HCT116 (cell line): ENCODE results near the gene UNKL.

Experiments used
- ATF3 ChIP-seq: IDR thresholded peaks from 2 replicates; pipeline ENCODE4 v1.6.1; 2012
- CEBPB ChIP-seq: IDR thresholded peaks from 2 replicates; pipeline ENCODE4 v1.6.1; 2012; ENCODE audit warnings: low read depth
- CTCF ChIP-seq, 3 experiments: fragments of 200-600 bp in 1 of 3; sonication (generic) in 1 of 3; IDR thresholded peaks in 2 of 3; conservative IDR thresholded peaks in 1 of 3; 2 replicates each; pipeline ENCODE4 v1.5.1; 2012 to 2017; ENCODE audit warnings: low read depth in 2 of 3, low read length in 2 of 3, antibody characterized with exemption in 1 of 3, borderline replicate concordance in 1 of 3, control low read depth in 1 of 3, mild to moderate bottlenecking in 1 of 3, mixed read lengths in 1 of 3, mixed run types in 1 of 3, moderate library complexity in 1 of 3; ENCODE audit not compliant: insufficient read depth in 1 of 3
- FOSL1 ChIP-seq: IDR thresholded peaks from 2 replicates; pipeline ENCODE4 v1.6.1; 2012; ENCODE audit warnings: low read depth
- POLR2A ChIP-seq: IDR thresholded peaks from 2 replicates; pipeline ENCODE4 v1.7.0; 2011; ENCODE audit warnings: borderline replicate concordance; ENCODE audit not compliant: insufficient read depth, insufficient read length; ENCODE audit errors: extremely low read depth
- RAD21 ChIP-seq: IDR thresholded peaks from 2 replicates; pipeline ENCODE4 v1.6.1; 2012; ENCODE audit warnings: low read depth, mild to moderate bottlenecking
- SP1 ChIP-seq: IDR thresholded peaks from 2 replicates; pipeline ENCODE4 v1.6.1; 2012; ENCODE audit warnings: low read depth
- TCF7L2 ChIP-seq: IDR thresholded peaks from 2 replicates; pipeline ENCODE4 v1.7.0; 2011; ENCODE audit warnings: borderline replicate concordance, inconsistent platforms; ENCODE audit not compliant: insufficient read depth, insufficient read length; ENCODE audit errors: extremely low read depth
- YY1 ChIP-seq: IDR thresholded peaks from 2 replicates; pipeline ENCODE4 v1.6.1; 2011; ENCODE audit warnings: low read length, low read depth, moderate library complexity, mild to moderate bottlenecking; ENCODE audit not compliant: insufficient replicate concordance; ENCODE audit errors: extremely low read depth
- ZNF274 ChIP-seq: fragments of 200-500 bp; sonication (Bioruptor generic); IDR thresholded peaks from 2 replicates; pipeline ENCODE4 v1.6.1; 2014; ENCODE audit warnings: mild to moderate bottlenecking, low read depth, low read length, inconsistent platforms
- TF ChIP-seq, protein P1 (sequence below): IDR thresholded peaks from 2 replicates; pipeline ENCODE4 v1.6.1; 2012

- TF ChIP-seq POLR2A: no peak
- TF ChIP-seq YY1: no peak
- TF ChIP-seq CTCF (IDR thresholded peaks at IDR 0.05 in 2 of 3, conservative IDR thresholded peaks at IDR 0.05 in 1 of 3; ENCODE audit: borderline replicate concordance in 1 of 3, insufficient read depth in 1 of 3, low read depth in 2 of 3, low read length in 2 of 3): no peak
- no peak for TF ChIP-seq ATF3
- no peak for TF ChIP-seq ZNF274
- TF ChIP-seq CEBPB: no peak
- TF ChIP-seq RAD21: no peak
- no peak for TF ChIP-seq FOSL1
- no peak for TF ChIP-seq SP1
- TF ChIP-seq, protein P1, sequence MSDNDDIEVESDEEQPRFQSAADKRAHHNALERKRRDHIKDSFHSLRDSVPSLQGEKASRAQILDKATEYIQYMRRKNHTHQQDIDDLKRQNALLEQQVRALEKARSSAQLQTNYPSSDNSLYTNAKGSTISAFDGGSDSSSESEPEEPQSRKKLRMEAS: no peak
- no peak for TF ChIP-seq TCF7L2
Measured at GRCh38 chr16:1381612-1382406, 32.7 kb downstream of the UNKL start.
